AG04449 (cell line): ENCODE data around the gene SLC1A5.

Experiments used
- CTCF ChIA-PET: fragments of 350-600 bp; formaldehyde crosslinking; extraction: SDS; loops from one replicate; lab custom pipeline; 2021; ENCODE audit warnings: antibody characterized with exemption; lab: Yijun Ruan, JAX
- POLR2A ChIA-PET: fragments of 400-600, 350-600 bp; formaldehyde crosslinking; extraction: SDS; loops from one replicate; lab custom pipeline; 2020; ENCODE audit warnings: antibody characterized with exemption, inconsistent platforms; lab: Yijun Ruan, JAX
- DNase-seq: peaks from one replicate; pipeline ENCODE4 v3.0.0-alpha.2; 2010; ENCODE audit warnings: low read depth, low spot score
- H3K4me3 ChIP-seq: 2 replicates; pipeline ENCODE4 v1.5.1; 2011; ENCODE audit warnings: low read depth, mild to moderate bottlenecking, control low read depth, low read length
- TF ChIP-seq, protein P1 (sequence below): IDR thresholded peaks from one replicate; pipeline ENCODE4 v1.5.1; 2011; ENCODE audit warnings: mild to moderate bottlenecking, moderate library complexity, low read length, control low read depth, inconsistent platforms; ENCODE audit not compliant: insufficient read depth; ENCODE audit errors: missing control alignments

Gene SLC1A5

DNA sequence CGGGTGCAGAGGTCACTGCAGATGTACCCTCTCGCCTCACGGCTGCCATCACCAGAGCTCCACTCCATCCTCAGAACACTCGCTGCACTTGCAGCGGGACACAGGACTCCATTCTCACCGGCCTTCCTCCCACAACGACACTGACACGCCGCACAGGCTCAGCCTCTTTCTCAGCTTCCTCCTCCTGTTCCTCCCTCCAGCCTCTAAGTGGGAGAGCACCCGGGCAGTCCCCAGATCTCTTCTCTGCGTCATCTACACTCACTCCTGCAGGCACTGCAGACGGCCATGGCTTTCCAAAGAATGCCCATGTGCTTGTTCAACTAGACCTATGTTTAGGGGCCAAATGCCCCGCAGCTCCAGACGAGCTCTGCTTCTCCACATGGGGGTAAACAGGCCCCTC is 56.8 kb downstream of the SLC1A5 start:
- TF ChIP-seq, protein P1, sequence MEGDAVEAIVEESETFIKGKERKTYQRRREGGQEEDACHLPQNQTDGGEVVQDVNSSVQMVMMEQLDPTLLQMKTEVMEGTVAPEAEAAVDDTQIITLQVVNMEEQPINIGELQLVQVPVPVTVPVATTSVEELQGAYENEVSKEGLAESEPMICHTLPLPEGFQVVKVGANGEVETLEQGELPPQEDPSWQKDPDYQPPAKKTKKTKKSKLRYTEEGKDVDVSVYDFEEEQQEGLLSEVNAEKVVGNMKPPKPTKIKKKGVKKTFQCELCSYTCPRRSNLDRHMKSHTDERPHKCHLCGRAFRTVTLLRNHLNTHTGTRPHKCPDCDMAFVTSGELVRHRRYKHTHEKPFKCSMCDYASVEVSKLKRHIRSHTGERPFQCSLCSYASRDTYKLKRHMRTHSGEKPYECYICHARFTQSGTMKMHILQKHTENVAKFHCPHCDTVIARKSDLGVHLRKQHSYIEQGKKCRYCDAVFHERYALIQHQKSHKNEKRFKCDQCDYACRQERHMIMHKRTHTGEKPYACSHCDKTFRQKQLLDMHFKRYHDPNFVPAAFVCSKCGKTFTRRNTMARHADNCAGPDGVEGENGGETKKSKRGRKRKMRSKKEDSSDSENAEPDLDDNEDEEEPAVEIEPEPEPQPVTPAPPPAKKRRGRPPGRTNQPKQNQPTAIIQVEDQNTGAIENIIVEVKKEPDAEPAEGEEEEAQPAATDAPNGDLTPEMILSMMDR, result no peak
- DNase-seq, result no peak
- H3K4me3 ChIP-seq, result no peak overlapping the region; the same call in 1 of the 2 replicates
- CTCF ChIA-PET, result interaction anchor here (0.7 to 6.0 kb wide), 11 partner anchors 9 to 203 kb away, joined by 3 to 138 read pairs (median 6); partner anchors contain the start of genes DACT3 and FKRP
- POLR2A ChIA-PET, result interaction anchor here (1.4 kb wide), 1 partner anchor 13 kb away, joined by 3 read pairs; no protein-coding TSS in a partner anchor

DNA sequence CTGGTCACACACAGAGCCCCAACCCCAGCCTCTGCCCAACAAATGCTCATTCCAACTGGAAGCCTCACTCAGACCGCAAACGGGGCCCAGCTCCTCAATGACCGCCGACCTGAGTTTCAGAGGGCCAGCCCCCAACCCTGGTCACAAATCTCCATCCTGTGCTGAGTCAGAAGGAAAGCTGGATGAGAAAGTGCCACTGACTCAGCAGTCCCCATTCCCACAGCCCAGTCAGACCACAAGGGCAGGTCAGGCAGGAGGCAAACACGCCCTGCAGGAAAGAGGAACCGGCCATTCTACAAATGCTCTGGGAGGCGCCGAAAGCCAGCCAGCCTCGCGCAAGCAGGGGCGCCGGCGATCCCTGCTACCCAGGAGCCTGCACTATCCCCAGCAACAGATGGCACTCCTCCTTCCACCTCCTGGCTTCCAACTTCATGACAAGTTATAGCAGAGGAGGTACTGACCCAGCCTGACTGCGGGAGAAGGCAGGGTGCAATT is 57.3 kb downstream of the SLC1A5 start:
- DNase-seq, result peak; percentile 59
- ChIA-PET POLR2A (interaction anchor here (1.4 kb wide), 1 partner anchor 14 kb away, joined by 3 read pairs; no protein-coding TSS in a partner anchor), CTCF (interaction anchor here (0.7 to 6.0 kb wide), 17 partner anchors 8 to 202 kb away, joined by 3 to 138 read pairs (median 6); partner anchors contain the start of genes DACT3 and FKRP)
- no peak overlapping the region for H3K4me3 ChIP-seq
- TF ChIP-seq, protein P1, result no peak

DNA sequence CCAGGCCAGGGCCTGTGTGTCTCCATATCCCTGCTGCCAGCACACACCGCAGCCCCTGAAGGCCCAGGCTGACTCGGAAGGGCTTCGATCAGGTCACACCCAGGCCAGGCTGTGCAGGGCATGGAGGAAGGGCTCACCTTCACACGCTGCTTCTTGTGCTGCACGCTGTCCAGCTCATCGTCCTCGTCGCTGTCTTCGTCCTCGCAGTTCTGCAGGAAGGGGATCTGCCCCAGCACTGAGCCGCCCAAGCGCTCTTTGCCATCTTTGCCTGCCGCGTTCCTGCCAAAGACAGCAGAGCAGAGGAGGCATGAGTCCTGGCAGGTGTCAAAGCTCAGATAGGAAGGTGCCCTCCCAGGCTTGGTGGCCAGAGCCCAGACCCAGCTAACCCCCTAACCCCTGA is 57.8 kb downstream of the SLC1A5 start:
- TF ChIP-seq, protein P1, result no peak
- POLR2A ChIA-PET, result interaction anchor here (1.4 kb wide), 1 partner anchor 14 kb away, joined by 3 read pairs; no protein-coding TSS in a partner anchor

DNA sequence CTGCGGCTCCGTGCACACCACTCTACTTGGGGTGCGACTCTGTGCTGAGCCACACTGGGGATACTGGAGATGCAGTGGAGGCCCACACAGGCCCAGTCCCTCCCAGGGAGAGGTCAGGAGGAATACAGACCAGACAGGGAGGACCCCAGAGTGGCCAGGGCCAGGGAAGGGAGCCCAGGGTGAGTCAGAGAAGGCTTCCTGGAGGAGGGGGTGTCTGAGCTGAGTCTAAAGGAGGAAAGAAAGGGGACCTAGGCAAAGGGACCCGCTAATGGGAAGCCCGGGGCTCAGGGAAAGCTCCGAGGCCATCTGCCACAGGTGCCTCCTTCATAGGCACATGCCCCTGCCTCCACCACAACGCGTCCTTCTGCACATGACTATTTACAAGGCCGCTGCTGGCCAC is 58.2 kb downstream of the SLC1A5 start:
- ChIA-PET POLR2A (interaction anchor here (1.3 to 1.4 kb wide), 2 partner anchors 15 to 129 kb away, joined by 3 read pairs; partner anchors contain the start of gene CALM3), CTCF (interaction anchor here (0.9 to 6.0 kb wide), 15 partner anchors 9 to 201 kb away, joined by 3 to 138 read pairs (median 6); partner anchors contain the start of genes DACT3, FKRP and PRKD2)
- TF ChIP-seq, protein P1, result no peak
- no peak for DNase-seq
- no peak overlapping the region for H3K4me3 ChIP-seq

More for the DNA sequence above, 57.8 kb downstream of the SLC1A5 start:
- H3K4me3 ChIP-seq, result no peak overlapping the region
- no peak for DNase-seq
- CTCF ChIA-PET, result interaction anchor here (0.9 to 6.0 kb wide), 14 partner anchors 9 to 202 kb away, joined by 3 to 138 read pairs (median 6); partner anchors contain the start of genes DACT3 and FKRP

DNA sequence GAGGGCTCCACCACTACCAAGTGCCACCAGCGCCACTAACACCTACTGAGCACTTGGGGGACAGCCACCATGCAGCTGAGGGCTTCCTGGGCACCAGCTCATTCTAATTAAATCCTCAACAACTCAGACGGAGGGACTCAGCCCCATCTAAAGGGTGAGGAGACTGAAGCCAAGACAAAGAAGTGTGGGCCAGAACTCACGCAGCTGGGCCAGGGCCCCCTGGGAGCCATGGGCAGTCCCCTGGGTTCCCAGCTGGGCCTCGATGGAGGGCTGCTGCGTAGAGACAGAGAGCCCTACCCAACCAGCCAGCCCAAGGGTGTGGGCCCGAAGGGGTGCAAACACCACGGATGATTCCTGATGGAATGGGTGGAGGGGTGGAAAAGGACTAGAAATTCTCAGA is 58.7 kb downstream of the SLC1A5 start:
- no peak for DNase-seq
- ChIA-PET CTCF (interaction anchor here (0.8 to 6.0 kb wide), 21 partner anchors 10 to 201 kb away, joined by 3 to 138 read pairs (median 7); partner anchors contain the start of genes FKRP and PRKD2), POLR2A (interaction anchor here (1.3 kb wide), 1 partner anchor 129 kb away, joined by 3 read pairs; the partner anchor contains the start of gene CALM3)
- TF ChIP-seq, protein P1, result no peak
- H3K4me3 ChIP-seq, result no peak overlapping the region
